ENCODE measurements around the gene MYO1E.
"Not testable (repeated sequence)": the region's sequence is repeated elsewhere in the genome, so short reads cannot be mapped to it uniquely, and the experiment has no call there.

The MYO1E gene

GRCh38 chr15:59349680-59350420 lies 22.8 kb downstream of the MYO1E start:
- DNase-seq = no peak

- no peak for DNase-seq
Observed at GRCh38 chr15:59347915-59348314, 24.8 kb downstream of the MYO1E start.

DNA sequence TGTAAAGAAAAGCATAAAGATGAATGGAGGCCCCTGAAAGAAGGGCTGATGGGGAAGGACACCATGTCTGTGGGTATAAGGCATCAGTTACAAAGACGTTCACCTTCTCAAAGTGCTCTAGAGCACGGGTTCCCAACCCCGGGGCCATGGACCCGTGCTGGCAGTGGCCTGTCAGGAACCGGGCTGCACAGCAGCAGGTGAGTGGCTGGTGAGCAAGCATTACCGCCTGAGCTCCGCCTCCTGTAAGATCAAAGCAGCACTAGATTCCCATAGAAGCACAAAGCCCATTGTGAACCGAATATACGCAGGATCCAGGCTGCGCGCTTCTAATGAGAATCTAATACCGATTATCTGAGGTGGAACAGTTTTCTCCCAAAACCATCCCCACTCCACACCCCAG lies 25.7 kb downstream of the MYO1E start:
- DNase-seq = no peak

- DNase-seq = no peak
Observed at GRCh38 chr15:59345326-59345725, 27.3 kb downstream of the MYO1E start.

DNA sequence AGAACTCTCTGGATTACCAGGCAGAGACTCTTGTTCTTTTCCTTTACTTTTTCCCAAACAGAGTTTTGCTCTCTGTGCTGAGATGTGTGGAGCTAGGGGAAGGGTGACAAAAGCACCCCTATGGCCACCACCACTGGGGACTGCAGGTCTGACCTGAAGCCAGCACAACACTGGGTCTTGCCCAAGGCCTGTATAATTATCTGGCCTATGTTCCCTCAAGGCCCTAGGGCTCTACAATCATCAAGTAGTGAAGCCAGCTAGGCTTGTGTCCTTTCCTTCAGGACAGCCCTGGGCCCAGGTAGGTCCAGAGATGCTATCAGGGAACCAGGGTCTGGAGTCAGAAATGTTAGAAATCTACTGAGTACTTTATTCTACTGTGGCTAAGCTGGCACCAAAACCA lies 28.4 kb downstream of the MYO1E start:
- DNase-seq = no peak

DNA sequence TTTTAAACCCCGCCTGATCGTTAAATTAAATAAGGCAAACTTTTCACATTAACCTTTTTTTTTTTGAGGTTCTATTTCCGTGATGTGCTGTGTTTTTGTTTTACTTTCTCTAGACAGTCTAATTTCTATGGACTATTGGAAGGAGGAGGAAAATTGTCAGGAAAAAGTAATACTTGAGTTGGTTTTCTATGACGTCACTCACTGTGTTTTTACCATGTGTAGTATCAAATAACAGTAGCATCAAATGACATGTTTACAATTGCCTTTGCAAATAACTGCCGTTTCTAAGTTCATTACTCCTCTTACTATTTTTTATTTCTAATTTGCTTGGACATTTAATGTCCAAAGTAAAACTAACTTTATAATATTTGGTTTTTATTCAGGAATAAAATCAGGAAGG lies 32.3 kb downstream of the MYO1E start:
- DNase-seq = no peak

DNA sequence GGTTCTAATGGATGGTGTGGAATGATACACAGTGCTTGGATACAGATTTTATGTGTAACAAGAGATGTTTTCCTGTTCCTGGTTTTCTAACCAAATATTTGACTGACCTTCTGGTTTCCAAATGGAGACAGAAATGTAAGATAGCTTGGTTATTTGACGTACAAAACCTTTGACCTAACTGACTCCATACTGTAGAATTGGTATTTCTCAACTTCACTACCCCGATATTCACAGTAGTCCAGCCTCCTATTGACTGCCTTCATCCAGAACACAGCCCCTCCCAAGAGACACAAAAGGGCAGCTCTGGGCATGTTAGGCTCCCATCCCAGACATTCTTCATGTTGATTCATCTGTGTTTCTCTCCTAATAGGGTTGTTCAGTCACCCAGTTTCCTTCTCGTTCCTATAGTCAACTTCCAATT lies 33.4 kb downstream of the MYO1E start:
- DNase-seq = no peak

DNA sequence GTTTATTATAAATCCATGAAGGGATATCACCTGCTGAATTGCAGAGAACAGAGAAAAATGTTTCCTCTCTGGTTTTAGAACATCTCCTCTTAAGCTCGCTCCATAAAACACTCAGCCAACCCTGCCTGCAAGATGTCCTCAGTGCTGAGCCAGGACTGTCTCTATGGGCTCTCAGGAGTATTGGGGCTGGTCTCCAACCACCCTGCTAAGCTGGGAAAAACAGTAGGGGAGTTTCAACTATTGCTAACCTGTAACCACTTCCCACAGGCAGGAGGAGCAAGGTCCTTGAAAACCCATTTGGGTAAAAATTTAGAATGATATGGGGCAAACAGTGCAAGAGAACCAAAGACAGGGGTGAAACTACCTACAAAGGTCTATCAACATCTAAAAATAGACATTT lies 34.3 kb downstream of the MYO1E start:
- DNase-seq = no peak

GRCh38 chr15:59336725-59337124 lies 35.9 kb downstream of the MYO1E start:
- not testable (repeated sequence) for DNase-seq

DNA sequence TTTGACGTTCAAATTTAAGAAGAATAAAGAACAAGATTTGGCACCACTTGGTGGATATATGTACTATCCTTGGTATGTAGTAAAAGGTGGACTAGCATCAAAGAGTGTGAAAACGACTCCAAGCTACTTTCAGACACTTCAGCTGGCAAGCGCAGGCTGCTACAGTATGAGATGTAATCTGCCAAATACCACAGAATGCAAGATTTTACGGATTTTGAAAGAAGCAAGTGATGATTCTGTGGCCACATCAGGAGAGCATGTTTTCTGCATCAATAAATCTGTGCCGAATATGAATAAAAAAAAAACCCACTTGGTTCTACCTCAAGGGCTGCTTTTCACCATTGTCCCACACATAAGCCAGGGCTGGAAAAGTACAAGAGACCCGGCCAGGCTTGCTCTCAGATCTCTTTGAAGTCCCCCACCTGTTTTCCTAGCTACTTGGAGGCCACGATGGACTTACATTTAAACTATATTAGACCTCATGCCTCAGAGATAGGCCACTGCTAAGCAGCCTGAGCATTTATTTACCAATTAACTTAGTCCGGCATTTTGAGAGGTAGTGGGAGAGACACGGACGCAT lies 37.4 kb downstream of the MYO1E start:
- DNase-seq = no peak

DNA sequence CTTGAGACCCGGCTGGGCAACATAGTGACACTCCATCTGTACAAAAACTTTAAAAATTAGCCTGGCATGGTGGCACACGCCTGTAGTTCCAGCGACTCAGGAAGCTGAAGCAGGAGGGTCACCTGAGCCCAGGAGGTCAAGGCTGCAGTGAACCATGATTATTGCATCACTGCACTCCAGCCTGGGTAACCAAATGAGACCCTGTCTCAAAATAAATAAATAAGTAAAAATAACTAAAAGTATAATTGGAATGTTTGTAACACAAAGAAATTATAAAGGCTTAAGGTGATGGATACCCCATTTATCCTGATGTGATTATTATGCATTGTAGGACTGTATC lies 38.6 kb downstream of the MYO1E start:
- DNase-seq = no peak

DNA sequence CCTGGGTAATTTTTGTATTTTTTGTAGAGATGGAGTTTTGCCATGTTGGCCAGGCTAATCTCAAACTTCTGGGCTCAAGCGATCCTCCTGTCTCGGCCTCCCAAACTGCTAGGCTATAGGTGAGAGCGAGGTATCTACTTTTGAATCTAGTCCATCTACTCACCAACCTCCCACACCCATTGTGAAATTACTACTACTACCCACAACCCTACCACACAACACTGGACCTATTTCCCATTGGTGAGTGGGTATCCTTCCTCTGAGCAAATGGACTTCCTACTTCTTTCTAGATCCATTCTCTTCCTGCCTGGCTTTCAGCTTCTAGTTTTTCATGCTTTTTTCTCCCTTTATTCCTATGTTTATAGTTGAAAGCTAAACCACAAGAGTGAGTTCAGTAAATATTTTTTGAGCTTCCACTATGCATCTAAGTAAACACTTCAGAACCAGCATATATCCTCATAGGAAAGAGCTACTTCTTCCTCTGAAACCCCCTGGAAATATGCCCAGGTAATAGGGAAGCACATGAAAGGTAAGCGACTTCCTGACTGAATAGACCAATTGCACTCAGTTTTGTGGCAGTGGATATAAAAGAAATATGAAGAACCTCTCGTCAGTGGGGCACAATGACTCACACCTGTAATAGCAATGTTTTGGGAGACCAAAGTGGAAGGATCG lies 39.1 kb downstream of the MYO1E start:
- DNase-seq = no peak

DNA sequence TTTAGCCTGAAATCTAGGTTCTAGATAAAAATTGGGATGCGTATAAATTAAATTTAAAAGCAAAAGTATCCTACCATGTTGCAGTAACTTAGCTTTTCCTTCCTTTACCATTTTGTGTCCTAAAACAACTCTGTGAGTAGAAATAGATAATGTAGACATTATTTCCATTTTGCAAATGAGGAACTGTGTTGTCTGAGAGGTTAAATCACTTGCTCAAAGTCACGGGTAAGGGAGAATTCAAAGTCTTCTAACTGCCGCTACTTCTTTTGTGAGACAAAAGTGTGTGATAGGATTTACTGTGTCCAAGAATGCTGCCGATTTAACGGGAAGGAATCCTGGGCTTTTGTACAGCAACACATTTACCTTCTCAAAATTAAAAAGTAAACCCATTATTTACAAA lies 40.7 kb downstream of the MYO1E start:
- DNase-seq = no peak

- no peak for DNase-seq
Observed at GRCh38 chr15:59330649-59331048, 42.0 kb downstream of the MYO1E start.

- no peak for DNase-seq
Observed at GRCh38 chr15:59329570-59330350, 42.9 kb downstream of the MYO1E start.

DNA sequence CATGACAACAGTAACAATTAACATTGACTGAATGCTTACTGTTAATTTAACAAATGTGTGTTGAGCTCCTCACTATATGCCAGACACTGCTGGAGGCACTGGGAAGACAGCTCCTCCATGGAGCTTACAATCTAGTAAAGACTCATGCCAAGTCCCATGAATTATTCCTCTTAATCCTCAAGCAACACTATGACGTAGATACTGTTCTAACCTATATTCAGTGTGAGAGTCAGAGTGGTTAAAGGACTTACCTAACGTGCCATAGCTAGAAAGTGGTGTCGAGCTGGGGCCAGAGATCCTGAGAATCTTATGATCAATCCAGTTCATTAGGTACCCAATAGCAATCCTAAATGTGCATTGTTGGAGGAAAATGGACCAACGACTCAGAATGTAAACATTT lies 43.6 kb downstream of the MYO1E start:
- DNase-seq = no peak

DNA sequence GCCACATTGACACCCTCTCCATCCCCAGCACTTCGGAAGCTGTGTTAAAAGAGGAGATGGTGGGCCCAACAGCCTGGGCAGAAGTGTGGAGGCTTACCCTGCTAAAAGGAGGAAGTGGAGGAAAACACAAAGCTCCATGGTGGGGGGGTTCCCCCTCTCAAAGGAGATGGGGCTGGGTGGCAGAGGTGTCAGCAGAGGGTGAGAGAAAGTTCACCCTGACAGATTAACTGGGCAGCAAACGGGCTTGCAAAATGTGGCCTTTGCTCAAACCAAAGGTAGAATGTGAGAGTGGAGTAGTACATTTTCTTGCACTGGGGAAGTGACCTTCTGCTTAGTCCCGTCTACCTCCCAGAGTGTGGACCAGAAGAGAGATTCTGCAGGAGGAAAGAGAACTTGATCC lies 44.7 kb downstream of the MYO1E start:
- no peak for DNase-seq

GRCh38 chr15:59326856-59327255 lies 45.8 kb downstream of the MYO1E start:
- DNase-seq = no peak

DNA sequence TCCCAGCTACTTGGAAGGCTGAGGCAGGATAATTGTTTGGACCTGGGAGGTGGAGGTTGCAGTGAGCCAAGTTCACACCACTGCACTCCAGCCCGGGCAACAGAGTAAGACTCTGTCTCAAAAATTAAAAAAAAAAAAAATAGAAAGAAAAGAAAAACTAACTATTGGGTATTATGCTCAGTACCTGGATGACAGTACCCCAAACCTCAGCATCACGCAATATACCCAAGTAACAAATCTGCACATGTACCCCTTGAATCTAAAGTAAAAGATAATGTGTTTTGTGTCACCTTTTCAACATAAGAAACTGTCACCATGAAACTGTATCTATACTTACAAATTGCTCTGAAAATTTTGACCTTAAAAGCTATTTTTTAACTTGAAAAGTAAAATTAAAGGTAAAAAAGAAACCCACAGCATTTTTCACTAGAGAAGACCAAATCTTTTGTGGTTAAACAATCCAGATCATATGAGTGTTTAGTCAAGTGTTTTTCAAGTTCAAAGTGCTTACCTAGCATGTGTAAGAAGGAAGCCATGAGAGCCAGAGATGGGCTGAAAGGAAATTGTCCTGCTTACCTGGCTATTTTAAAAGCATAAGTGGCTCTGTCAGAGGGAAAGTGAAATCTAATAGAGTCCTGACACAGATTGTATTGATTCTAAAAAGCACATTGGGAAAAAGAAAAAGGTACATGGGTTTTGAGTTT lies 50.5 kb downstream of the MYO1E start:
- DNase-seq = no peak

GRCh38 chr15:59321000-59321689 lies 51.5 kb downstream of the MYO1E start:
- no peak for DNase-seq

- no peak for DNase-seq
Observed at GRCh38 chr15:59317211-59317610, 55.5 kb downstream of the MYO1E start.

GRCh38 chr15:59315914-59316451 lies 56.7 kb downstream of the MYO1E start:
- no peak for DNase-seq
